Smooth muscle cell of the pulmonary artery (primary cell): Measurements from ENCODE around the gene ZNF432. TPM values are rescaled to one million over a fixed set of nuclear protein-coding genes. Genes with fewer than 3 reads are reported as not detected.

Source experiments
- total RNA-seq: library from RNA; depleted of rRNA; stranded (reverse); fragments of >200 nt; gene quantifications from 2 replicates; pipeline ENCODE4 v1.2.3, GENCODE V29; 2014

ZNF432 gene
- 9.3 and 12.9 TPM in 2 replicates for total RNA-seq

DNA sequence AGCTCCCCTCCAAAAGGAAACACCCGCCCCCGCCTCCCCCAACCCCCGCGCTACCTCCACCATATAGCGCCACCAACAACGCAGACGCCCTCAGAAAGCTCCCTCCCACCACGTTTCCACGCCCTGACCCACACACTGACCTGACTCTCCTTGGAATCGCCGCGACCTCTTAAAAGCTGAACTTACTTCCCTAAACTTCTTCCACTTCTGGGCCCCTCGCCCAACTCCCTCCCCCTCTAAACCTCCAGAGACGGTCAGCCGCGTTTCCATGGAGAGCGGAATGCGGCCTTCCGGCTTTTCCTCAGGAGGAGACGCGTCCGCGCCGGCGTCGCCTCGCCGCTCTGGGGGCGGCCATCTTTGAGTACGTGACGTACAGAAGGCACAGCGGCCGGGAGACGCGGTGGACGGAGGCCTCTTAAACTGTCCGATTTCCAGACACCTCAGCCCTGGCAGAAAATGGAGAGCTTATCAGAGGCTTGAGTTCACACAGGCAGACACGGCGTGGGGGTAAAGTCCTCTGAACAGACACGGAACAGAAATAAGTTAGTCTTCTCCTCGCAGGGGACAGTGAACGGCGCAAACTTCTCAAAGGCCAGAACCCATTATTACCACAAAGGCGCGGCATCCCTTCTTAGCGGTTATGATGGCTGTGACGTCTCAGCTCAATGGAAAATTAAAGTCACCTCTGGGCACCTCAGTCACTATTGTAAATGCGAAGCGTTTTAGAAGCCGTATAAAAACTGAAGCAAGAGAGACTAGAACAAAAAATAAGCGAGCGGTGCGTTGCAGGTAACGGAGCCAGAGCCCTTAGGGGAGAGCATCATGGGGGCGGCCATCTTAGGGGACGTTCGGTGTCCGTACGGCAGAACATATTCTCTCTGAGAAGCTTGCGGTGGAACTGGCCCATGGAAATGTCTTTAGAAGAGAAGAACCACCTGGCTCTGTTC, at the start of gene ZNF432:
Gene ZNF432, minus strand, starts transcription at position 284 of the 947 bp plus-strand sequence. CDS start 1,970 bp downstream, outside the sequence.

DNA sequence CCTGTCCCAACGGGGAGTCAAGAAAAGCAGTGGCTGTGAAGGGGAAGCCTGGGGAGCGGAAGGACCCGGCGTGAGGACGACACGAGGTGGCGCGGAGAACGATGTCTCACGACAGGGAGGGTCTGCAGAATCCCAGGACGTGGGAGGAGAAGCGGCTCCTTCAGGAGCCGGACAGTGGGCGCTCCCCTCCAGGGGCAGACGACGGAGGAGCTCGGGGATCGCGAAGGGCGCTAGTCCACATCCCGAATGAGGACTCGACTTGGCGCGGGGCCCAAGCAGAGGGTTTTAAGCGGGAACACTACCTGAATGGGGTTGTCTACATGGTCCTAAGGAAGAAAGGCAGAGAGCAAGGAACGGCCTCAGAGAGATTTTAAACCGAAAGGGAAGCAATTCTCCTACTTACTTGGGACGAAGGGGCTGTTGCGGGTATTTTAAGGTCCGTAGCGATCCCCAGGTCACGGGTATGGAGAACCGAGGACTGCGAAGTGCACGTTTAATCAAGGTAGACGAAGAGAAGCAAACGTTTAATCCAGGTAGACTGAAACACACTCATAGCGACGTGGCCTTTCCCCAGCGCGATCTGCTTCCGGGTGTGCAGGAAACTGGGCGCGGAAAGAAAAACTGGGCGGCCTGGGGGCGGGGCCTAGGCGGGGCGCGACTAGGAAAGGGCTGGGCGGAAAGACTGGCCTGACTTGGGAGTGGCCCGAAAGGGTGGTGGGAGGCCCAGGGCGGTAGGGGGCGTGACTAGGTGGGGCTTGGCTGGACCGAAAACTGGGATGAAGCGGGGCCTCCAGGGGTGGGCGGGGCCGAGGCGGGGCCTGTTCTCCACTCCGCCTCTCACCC, 46.8 kb upstream of the ZNF432 start, which contains the start of gene ZNF841:
Gene ZNF841, minus strand, starts transcription at position 594 of the 843 bp plus-strand sequence. CDS start 10,964 bp downstream, outside the sequence.

DNA sequence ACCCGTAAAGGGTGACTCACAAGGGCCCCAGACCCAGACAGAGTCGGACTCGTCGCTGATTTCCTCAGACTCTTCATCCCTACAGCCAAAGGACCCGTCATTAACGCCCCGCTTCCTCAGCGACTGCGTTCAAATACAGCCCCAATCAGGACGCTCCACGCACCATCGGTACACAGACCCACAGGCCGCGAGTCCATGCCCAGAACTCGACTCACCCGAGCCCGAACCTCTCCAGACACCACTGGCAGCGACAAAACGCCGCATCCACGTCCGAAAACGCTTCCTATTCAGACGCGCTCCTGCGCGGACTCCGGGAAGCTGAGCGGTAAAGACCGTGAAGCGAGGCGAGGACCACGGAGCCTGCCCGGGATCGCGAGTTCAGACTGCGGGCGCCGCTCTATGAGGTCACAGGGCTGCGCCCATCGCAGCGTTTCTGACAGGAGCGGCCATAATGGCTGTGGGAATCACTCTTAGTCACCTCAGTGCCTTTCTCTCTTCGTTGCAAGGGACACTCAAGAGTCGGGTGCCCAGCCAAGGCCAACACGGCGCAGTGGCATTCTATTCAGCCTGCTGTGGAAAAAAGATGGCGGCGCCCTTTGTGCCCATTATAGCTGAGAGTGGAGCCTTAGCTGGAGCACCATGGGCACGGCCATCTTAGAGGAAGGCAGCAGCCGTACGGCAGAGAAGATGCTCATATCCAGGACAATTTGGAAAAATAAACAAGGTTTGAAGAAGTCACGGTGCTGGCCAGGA, 20.4 kb downstream of the ZNF432 start, which contains the start of gene ZNF614:
Gene ZNF614, minus strand, starts transcription at position 353 of the 753 bp plus-strand sequence. CDS start 2,634 bp downstream, outside the sequence.

DNA sequence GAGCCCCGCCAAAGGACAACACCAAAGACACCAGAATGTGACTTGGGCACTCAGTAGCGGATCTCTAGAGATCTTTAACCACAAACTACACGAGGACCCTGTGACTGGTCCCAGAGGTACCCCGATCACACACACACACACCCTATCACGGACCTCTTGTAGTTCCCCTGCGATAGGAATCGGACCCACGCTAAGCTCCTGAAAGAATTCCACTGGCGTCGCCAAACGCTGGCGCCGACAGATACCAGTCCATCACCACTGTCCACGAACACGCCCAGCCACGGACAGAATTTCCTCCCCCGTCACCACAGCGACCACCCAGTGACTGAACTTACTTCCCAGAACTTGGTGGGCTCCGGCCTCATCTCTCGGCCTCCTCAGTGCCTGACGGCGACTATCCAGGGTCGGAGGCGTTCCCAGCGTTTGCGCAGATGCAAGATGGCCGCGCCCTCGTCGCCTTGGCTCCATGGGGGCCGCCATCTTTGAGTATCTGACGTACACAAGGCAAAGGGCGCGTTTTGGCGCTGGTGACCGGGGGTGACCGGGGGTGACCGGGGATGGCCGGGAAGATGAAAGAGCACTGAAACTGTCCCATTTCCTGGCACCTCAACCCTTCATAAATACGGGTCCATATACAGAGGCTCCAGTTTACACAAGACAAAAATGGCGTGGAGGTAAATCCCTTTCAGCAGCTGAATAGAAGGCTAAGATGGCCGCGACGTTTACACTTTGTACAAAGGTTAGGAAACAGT, 40.7 kb downstream of the ZNF432 start, which contains the start of gene ZNF615:
Gene ZNF615, minus strand, starts transcription at position 406 of the 752 bp plus-strand sequence. CDS start 4,500 bp downstream, outside the sequence.

DNA sequence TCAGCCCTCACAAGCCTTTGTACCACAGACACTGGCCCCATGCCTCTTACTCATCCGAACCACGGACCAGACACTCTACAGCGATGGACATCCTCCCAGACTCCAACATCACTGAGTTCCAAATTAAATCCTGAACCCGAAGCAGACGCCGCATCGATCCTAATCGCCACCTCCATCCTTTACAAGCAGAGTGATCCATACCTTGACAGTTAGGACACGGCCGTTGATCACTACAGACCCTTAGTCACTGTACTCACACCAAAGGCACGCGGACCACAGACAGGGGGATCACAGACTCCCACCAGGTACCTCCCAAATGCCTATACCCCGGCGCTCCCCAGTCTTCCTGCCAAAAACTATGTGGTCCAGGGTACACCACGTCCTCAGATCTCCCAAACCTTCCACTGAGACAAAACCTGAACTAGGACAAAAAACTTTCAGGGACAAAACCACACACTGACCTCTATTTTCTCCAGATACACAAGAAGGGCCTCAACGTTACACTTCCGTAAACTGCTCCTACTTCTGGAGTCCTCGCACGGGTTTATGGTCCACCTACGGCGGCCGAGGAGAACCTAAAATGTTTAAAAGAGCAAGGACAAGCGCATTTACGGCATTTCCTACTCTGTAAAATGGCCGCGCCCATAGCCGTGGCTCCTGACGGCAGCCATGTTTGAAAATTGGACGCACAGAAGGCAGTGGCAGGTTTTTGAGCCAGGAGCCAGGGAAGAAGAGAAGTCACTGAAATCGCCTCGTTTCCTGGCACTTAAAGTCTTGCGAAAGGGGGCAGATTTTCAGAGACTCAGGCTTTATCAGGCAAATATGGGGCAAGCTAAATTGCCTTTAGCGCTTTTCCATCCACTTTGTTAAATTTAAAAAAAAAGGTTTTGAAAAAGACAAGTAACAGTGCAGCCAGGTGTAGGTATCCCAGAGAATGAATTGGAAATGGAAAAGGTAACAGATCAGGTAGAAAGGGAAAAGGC, 62.0 kb downstream of the ZNF432 start, which contains the start of gene ZNF350:
Gene ZNF350, minus strand, starts transcription at position 532 of the 983 bp plus-strand sequence. CDS start 12,480 bp downstream, outside the sequence.

Other genes with a start within 250 kb of the ZNF432 start
- 7.6 and 8.3 TPM in 2 replicates for gene ZNF577, start 160.9 kb downstream of the ZNF432 start, total RNA-seq
- 4.7 and 5.4 TPM in 2 replicates for gene ZNF649, start 143.8 kb downstream of the ZNF432 start, total RNA-seq
- gene ZNF613, start 121.4 kb downstream of the ZNF432 start, total RNA-seq, result 5.7 and 7.6 TPM in 2 replicates
- gene ZNF350, start 62.0 kb downstream of the ZNF432 start, total RNA-seq, result 8.3 and 10.7 TPM in 2 replicates
- 10.3 and 17.2 TPM in 2 replicates for gene ZNF615, start 40.6 kb downstream of the ZNF432 start, total RNA-seq
- 9.1 and 10.6 TPM in 2 replicates for gene ZNF614, start 20.5 kb downstream of the ZNF432 start, total RNA-seq
- gene ZNF841, start 46.9 kb upstream of the ZNF432 start, total RNA-seq, result 22.6 and 23.6 TPM in 2 replicates
- gene ZNF616, start 91.1 kb upstream of the ZNF432 start, total RNA-seq, result 11.3 and 13.2 TPM in 2 replicates
- 7.6 and 11.1 TPM in 2 replicates for gene ZNF836, start 122.8 kb upstream of the ZNF432 start, total RNA-seq
- 238 and 278 TPM in 2 replicates for gene PPP2R1A, start 141.2 kb upstream of the ZNF432 start, total RNA-seq
- 13.2 and 15.4 TPM in 2 replicates for gene ZNF766, start 220.7 kb upstream of the ZNF432 start, total RNA-seq
- gene ZNF480, start 248.3 kb upstream of the ZNF432 start, total RNA-seq, result 3.7 and 4.2 TPM in 2 replicates